HepG2 (cell line): Measurements from ENCODE around the gene STK32C.
"Not testable (repeated sequence)": the region's sequence is repeated elsewhere in the genome, so short reads cannot be mapped to it uniquely, and the experiment has no call there.

Experiments
- FOXC1 ChIP-seq: sonication (generic); formaldehyde crosslinking; IDR thresholded peaks from 2 replicates; pipeline ENCODE4 v1.8.0; 2022; ENCODE audit warnings: mild to moderate bottlenecking, missing genetic modification reagents, borderline replicate concordance
- HES4 ChIP-seq: sonication (generic); formaldehyde crosslinking; IDR thresholded peaks from 2 replicates; pipeline ENCODE4 v1.9.0; 2021; ENCODE audit warnings: mild to moderate bottlenecking, missing genetic modification reagents, borderline replicate concordance
- JUND ChIP-seq: sonication (generic); formaldehyde crosslinking; IDR thresholded peaks from 2 replicates; pipeline ENCODE4 v1.8.0; 2022; ENCODE audit warnings: mild to moderate bottlenecking, missing genetic modification reagents
- KAT2B ChIP-seq: fragments of 150-350 bp; IDR thresholded peaks from 2 replicates; pipeline ENCODE4 v1.6.1; 2014; ENCODE audit warnings: low read depth, low read length, borderline replicate concordance
- POLR2AphosphoS5 ChIP-seq: IDR thresholded peaks from 2 replicates; pipeline ENCODE4 v1.6.1; 2012; ENCODE audit warnings: low read depth, low read length
- TOE1 ChIP-seq: sonication (generic); formaldehyde crosslinking; IDR thresholded peaks from 2 replicates; pipeline ENCODE4 v1.4.0; 2020; ENCODE audit warnings: mild to moderate bottlenecking, missing genetic modification reagents
- ZNF274 ChIP-seq: sonication (generic); formaldehyde crosslinking; IDR thresholded peaks from 2 replicates; pipeline ENCODE4 v1.5.1; 2020; ENCODE audit warnings: mild to moderate bottlenecking, missing genetic modification reagents
- ZNF30 ChIP-seq: sonication (generic); formaldehyde crosslinking; IDR thresholded peaks from 2 replicates; pipeline ENCODE4 v1.5.0; 2020; ENCODE audit warnings: mild to moderate bottlenecking, missing genetic modification reagents

DNA sequence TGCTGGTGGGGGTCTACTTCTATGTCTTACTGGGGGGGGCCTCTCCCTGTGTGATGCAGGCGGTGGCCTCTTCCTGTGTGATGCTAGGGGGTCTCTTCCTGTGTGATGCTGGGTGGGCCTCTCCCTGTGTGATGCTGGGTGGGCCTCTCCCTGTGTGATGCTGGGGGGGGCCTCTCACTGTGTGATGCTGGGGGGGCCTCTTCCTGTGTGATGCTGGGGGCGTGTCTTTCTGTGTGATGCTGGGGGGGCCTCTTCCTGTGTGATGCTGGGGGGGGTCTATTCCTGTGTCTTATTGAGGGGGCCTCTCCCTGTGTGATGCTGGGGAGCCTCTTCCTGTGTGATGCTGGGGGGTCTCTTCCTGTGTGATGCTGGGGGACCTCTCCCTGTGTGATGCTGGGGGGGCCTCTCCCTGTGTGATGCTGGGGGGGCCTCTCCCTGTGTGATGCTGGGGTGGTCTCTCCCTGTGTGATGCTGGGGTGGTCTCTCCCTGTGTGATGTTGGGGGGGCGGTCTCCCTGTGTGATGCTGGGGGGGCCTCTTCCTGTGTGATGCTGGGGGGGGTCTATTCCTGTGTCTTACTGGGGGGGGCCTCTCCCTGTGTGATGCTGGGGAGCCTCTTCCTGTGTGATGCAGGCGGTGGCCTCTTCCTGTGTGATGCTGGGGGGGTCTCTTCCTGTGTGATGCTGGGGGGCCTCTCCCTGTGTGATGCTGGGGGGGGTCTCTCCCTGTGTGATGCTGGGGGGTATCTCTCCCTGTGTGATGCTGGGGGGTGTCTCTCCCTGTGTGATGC is 146.7 kb downstream of the STK32C start:
- not testable (repeated sequence) for TF ChIP-seq TOE1 (CRISPR knock-in tag); POLR2AphosphoS5; ZNF274; HES4 (CRISPR knock-in tag); JUND (CRISPR knock-in tag); FOXC1 (CRISPR knock-in tag); ZNF30 (CRISPR knock-in tag); KAT2B
